Measurements from ENCODE around the gene TNP2.

The TNP2 gene

GRCh38 chr16:11241480-11242204, 27.5 kb downstream of the TNP2 start:
- Histone ChIP-seq H3K4me2 (peak overlapping the region; percentile 79), H3K9me3 (no peaks in the 10 kb centered on the region), H3K4me1 (peaks cover 45% of the 10 kb centered on the region), H3K27me3 (no peaks in the 10 kb centered on the region), H4K20me1 (no peaks in the 10 kb centered on the region), H3K4me3 (no peak overlapping the region), H3K36me3 (no peaks in the 10 kb centered on the region), H3K9ac (no peak overlapping the region), H3K27ac (peak overlapping the region; percentile 66; the same call in 1 of the 2 replicates)
- TF ChIP-seq Cebpa-rat (IDR thresholded peaks at IDR 0.05): no peak

GRCh38 chr16:11240636-11241473, 28.3 kb downstream of the TNP2 start:
- Histone ChIP-seq H3K9ac (no peak overlapping the region), H3K36me3 (no peaks in the 10 kb centered on the region), H3K4me3 (no peak overlapping the region), H3K27ac (peak overlapping the region; percentile 66), H4K20me1 (no peaks in the 10 kb centered on the region), H3K4me1 (peaks cover 52% of the 10 kb centered on the region), H3K4me2 (peak overlapping the region; percentile 79), H3K27me3 (no peaks in the 10 kb centered on the region), H3K9me3 (no peaks in the 10 kb centered on the region)
- TF ChIP-seq Cebpa-rat (IDR thresholded peaks at IDR 0.05): no peak

GRCh38 chr16:11239644-11240632, 29.2 kb downstream of the TNP2 start:
- Histone ChIP-seq H3K9ac (no peak overlapping the region), H3K27ac (peak overlapping the region; percentile 66), H4K20me1 (no peaks in the 10 kb centered on the region), H3K9me3 (no peaks in the 10 kb centered on the region), H3K36me3 (no peaks in the 10 kb centered on the region), H3K4me2 (peak overlapping the region; percentile 79), H3K4me1 (peaks cover 62% of the 10 kb centered on the region), H3K27me3 (no peaks in the 10 kb centered on the region), H3K4me3 (no peak overlapping the region)
- no peak for TF ChIP-seq Cebpa-rat (IDR thresholded peaks at IDR 0.05)

- no peak for TF ChIP-seq Cebpa-rat (IDR thresholded peaks at IDR 0.05)
- Histone ChIP-seq H4K20me1 (no peaks in the 10 kb centered on the region), H3K4me2 (peak overlapping the region; percentile 41), H3K4me3 (no peak overlapping the region), H3K9ac (0 out of 2 replicates have a peak overlapping the region, but pooled peaks have one; percentile 20), H3K9me3 (no peaks in the 10 kb centered on the region), H3K27me3 (no peaks in the 10 kb centered on the region), H3K27ac (no peak overlapping the region), H3K4me1 (peaks cover 76% of the 10 kb centered on the region), H3K36me3 (no peaks in the 10 kb centered on the region)
These were observed 30.6 kb downstream of the TNP2 start for GRCh38 chr16:11238272-11239202.

- Histone ChIP-seq H3K4me1 (peaks cover 89% of the 10 kb centered on the region), H3K36me3 (no peaks in the 10 kb centered on the region)
These were observed 32.5 kb downstream of the TNP2 start for GRCh38 chr16:11236461-11237254.

GRCh38 chr16:11235703-11235991, 33.5 kb downstream of the TNP2 start:
- no peaks in the 10 kb centered on the region for H3K36me3 ChIP-seq
- peak overlapping the region; percentile 92 for H3K4me2 ChIP-seq
- H3K9ac ChIP-seq: no peak overlapping the region
- no peaks in the 10 kb centered on the region for H3K9me3 ChIP-seq
- no peak overlapping the region for H3K27ac ChIP-seq
- H3K4me1 ChIP-seq: peaks cover 89% of the 10 kb centered on the region
- H4K20me1 ChIP-seq: no peaks in the 10 kb centered on the region
- no peak overlapping the region for H3K4me3 ChIP-seq
- no peaks in the 10 kb centered on the region for H3K27me3 ChIP-seq
- TF ChIP-seq Cebpa-rat (IDR thresholded peaks at IDR 0.05): no peak

More at GRCh38 chr16:11236461-11237254, 32.5 kb downstream of the TNP2 start:
- Histone ChIP-seq H3K27ac (no peak overlapping the region), H3K9me3 (no peaks in the 10 kb centered on the region), H3K9ac (no peak overlapping the region), H3K4me2 (peak overlapping the region; percentile 92), H3K27me3 (no peaks in the 10 kb centered on the region), H4K20me1 (no peaks in the 10 kb centered on the region), H3K4me3 (no peak overlapping the region)
- no peak for TF ChIP-seq Cebpa-rat (IDR thresholded peaks at IDR 0.05)

- no peak for TF ChIP-seq Cebpa-rat (IDR thresholded peaks at IDR 0.05)
- no peak overlapping the region for H3K9ac ChIP-seq
- H3K27ac ChIP-seq: no peak overlapping the region
- H4K20me1 ChIP-seq: no peaks in the 10 kb centered on the region
- peaks cover 89% of the 10 kb centered on the region for H3K4me1 ChIP-seq
- no peaks in the 10 kb centered on the region for H3K9me3 ChIP-seq
- H3K27me3 ChIP-seq: no peaks in the 10 kb centered on the region
- no peak overlapping the region for H3K4me3 ChIP-seq
- H3K36me3 ChIP-seq: no peaks in the 10 kb centered on the region
- peak overlapping the region; percentile 92 for H3K4me2 ChIP-seq
These were observed 34.0 kb downstream of the TNP2 start for GRCh38 chr16:11234884-11235702.

All from BLaER1 (cell line).